H1 (cell line): ENCODE data around the gene C4B.
"Not testable (repeated sequence)": the region's sequence is repeated elsewhere in the genome, so short reads cannot be mapped to it uniquely, and the experiment has no call there.

Experiments
- CTCF ChIP-seq, 3 experiments: IDR thresholded peaks; 1 replicate in 2 of 3; 2 replicates in 1 of 3; pipeline versions ENCODE4 v1.5.1 to v1.6.1; 2011; ENCODE audit warnings: low read length in 3 of 3, mild to moderate bottlenecking in 3 of 3, inconsistent platforms in 2 of 3, low read depth in 1 of 3, moderate library complexity in 1 of 3; ENCODE audit not compliant: insufficient read depth in 1 of 3; ENCODE audit errors: control extremely low read depth in 1 of 3
- HDAC6 ChIP-seq: IDR thresholded peaks from one replicate; pipeline ENCODE4 v1.7.1; 2012; ENCODE audit warnings: low read depth, mild to moderate bottlenecking, inconsistent platforms, low read length, moderate library complexity
- POLR2A ChIP-seq, 2 experiments: IDR thresholded peaks; 1 replicate in 1 of 2; 2 replicates in 1 of 2; pipeline ENCODE4 v1.6.1; 2011; ENCODE audit warnings: low read depth in 2 of 2, low read length in 2 of 2, mild to moderate bottlenecking in 2 of 2; ENCODE audit errors: control extremely low read depth in 1 of 2
- POU5F1 ChIP-seq: IDR thresholded peaks from 2 replicates; pipeline ENCODE4 v1.6.1; 2011; ENCODE audit warnings: low read depth, mild to moderate bottlenecking, low read length, moderate library complexity
- RNF2 ChIP-seq: fragments of 200-900, 300-1000 bp; sonication (generic); IDR thresholded peaks from 2 replicates; pipeline ENCODE4 v1.7.1; 2016; ENCODE audit warnings: borderline replicate concordance, low read depth, mild to moderate bottlenecking, antibody characterized with exemption, low read length; ENCODE audit not compliant: poor library complexity, severe bottlenecking; ENCODE audit errors: missing control alignments
- TAF7 ChIP-seq: optimal IDR thresholded peaks from 2 replicates; pipeline ENCODE3; 2011; ENCODE audit warnings: low read depth, mild to moderate bottlenecking, inconsistent platforms, low read length, moderate library complexity, borderline replicate concordance
- ZNF274 ChIP-seq: IDR thresholded peaks from 2 replicates; pipeline ENCODE4 v1.7.0; 2012; ENCODE audit warnings: low read length, borderline replicate concordance; ENCODE audit errors: extremely low read depth

GRCh38 chr6:32041385-32041784 lies 26.8 kb downstream of the C4B start:
- not testable (repeated sequence) for TF ChIP-seq CTCF (IDR thresholded peaks at IDR 0.05; ENCODE audit: control extremely low read depth in 1 of 3, insufficient read depth in 1 of 3, low read depth in 1 of 3, low read length in 3 of 3); POLR2A (IDR thresholded peaks at IDR 0.05; ENCODE audit: control extremely low read depth in 1 of 2, low read depth in 2 of 2, low read length in 2 of 2); HDAC6; RNF2; POU5F1; TAF7; ZNF274
